Measurements from ENCODE around the gene ZNF41.
"Not testable (repeated sequence)": the region's sequence is repeated elsewhere in the genome, so short reads cannot be mapped to it uniquely, and the experiment has no call there.

The ZNF41 gene

GRCh38 chrX:47518144-47518543 is 35.1 kb upstream of the ZNF41 start:
- DNase-seq: no peak
- TF ChIP-seq, protein P1, sequence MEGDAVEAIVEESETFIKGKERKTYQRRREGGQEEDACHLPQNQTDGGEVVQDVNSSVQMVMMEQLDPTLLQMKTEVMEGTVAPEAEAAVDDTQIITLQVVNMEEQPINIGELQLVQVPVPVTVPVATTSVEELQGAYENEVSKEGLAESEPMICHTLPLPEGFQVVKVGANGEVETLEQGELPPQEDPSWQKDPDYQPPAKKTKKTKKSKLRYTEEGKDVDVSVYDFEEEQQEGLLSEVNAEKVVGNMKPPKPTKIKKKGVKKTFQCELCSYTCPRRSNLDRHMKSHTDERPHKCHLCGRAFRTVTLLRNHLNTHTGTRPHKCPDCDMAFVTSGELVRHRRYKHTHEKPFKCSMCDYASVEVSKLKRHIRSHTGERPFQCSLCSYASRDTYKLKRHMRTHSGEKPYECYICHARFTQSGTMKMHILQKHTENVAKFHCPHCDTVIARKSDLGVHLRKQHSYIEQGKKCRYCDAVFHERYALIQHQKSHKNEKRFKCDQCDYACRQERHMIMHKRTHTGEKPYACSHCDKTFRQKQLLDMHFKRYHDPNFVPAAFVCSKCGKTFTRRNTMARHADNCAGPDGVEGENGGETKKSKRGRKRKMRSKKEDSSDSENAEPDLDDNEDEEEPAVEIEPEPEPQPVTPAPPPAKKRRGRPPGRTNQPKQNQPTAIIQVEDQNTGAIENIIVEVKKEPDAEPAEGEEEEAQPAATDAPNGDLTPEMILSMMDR (IDR thresholded peaks at IDR 0.05; ENCODE audit: low read depth, low read length, missing control alignments): no peak
- H3K27me3 ChIP-seq (replicated peaks): no peaks in the 10 kb centered on the region

GRCh38 chrX:47515941-47516665 is 33.1 kb upstream of the ZNF41 start:
- Histone ChIP-seq H3K36me3 (replicated peaks) (no peaks in the 10 kb centered on the region), H3K27me3 (replicated peaks) (no peaks in the 10 kb centered on the region), H3K27ac (peak overlapping the region; percentile 70), H3K4me3 (ENCODE audit: low read depth, low read length) (no peak overlapping the region)
- TF ChIP-seq, protein P1 (IDR thresholded peaks at IDR 0.05; ENCODE audit: low read depth, low read length, missing control alignments): no peak
- DNase-seq: peak; percentile 65
- in situ Hi-C loops (cut with HindIII; ENCODE audit: low pct_ligation_motif_present, low sequenced_read_pairs): no loop called here

More at GRCh38 chrX:47518144-47518543, 35.1 kb upstream of the ZNF41 start:
- Histone ChIP-seq H3K4me3 (ENCODE audit: low read depth, low read length) (no peak overlapping the region), H3K36me3 (replicated peaks) (no peaks in the 10 kb centered on the region), H3K27ac (no peak overlapping the region)
- in situ Hi-C loops (cut with HindIII; ENCODE audit: low pct_ligation_motif_present, low sequenced_read_pairs): no loop called here

DNA sequence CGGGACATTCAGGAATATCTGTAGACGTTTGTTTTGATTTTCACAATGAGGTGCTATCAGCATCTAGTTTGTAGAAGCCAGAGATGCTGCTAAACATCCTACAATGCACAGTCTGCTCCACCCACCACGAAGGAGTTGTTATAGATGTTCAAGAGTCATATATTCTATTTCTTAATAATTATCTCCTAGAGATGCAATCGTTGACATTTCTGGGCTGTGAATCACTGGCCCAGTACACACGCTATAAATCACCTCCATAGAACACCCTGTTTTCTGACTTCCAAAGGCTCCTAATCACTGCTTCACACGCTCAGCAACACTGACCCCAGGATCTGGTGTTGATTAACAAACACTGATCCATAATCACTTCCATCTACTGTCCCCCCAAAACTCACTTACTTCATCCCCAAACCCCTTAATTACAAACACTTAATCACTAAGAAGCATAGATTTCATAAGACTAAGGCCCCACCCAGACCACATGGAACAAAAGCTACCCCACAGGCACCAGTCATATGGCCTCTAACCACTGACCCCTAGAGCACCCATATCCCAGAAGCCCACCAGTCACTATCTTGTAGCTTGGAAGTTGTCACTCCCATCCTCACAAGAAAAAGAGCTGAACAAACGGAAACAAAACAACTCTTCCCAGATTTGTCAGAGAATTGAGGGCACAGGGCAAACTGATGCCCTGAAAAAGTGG is 31.7 kb upstream of the ZNF41 start:
- Histone ChIP-seq H3K27me3 (replicated peaks) (no peaks in the 10 kb centered on the region), H3K4me3 (ENCODE audit: low read depth, low read length) (no peak overlapping the region), H3K36me3 (replicated peaks) (no peaks in the 10 kb centered on the region), H3K27ac (peak overlapping the region; percentile 70)
- peak; percentile 63 for DNase-seq
- TF ChIP-seq, protein P1 (IDR thresholded peaks at IDR 0.05; ENCODE audit: low read depth, low read length, missing control alignments): no peak
- in situ Hi-C loops (cut with HindIII; ENCODE audit: low pct_ligation_motif_present, low sequenced_read_pairs): no loop called here

- H3K27me3 ChIP-seq (replicated peaks); H3K36me3 ChIP-seq (replicated peaks); in situ Hi-C loops (cut with HindIII; ENCODE audit: low pct_ligation_motif_present, low sequenced_read_pairs): not testable (repeated sequence)
- Histone ChIP-seq H3K4me3 (ENCODE audit: low read depth, low read length) (peak overlapping the region; percentile 52), H3K27ac (peak overlapping the region; percentile 70)
- peak; percentile 17 for DNase-seq
Observed at GRCh38 chrX:47513034-47513965, 30.3 kb upstream of the ZNF41 start.

- in situ Hi-C loops (cut with HindIII; ENCODE audit: low pct_ligation_motif_present, low sequenced_read_pairs); DNase-seq; H3K27ac ChIP-seq; H3K27me3 ChIP-seq (replicated peaks); H3K36me3 ChIP-seq (replicated peaks): not testable (repeated sequence)
- peak overlapping the region; percentile 29 for H3K4me3 ChIP-seq (ENCODE audit: low read depth, low read length)
Observed at GRCh38 chrX:47512383-47512782, 29.4 kb upstream of the ZNF41 start.

DNA sequence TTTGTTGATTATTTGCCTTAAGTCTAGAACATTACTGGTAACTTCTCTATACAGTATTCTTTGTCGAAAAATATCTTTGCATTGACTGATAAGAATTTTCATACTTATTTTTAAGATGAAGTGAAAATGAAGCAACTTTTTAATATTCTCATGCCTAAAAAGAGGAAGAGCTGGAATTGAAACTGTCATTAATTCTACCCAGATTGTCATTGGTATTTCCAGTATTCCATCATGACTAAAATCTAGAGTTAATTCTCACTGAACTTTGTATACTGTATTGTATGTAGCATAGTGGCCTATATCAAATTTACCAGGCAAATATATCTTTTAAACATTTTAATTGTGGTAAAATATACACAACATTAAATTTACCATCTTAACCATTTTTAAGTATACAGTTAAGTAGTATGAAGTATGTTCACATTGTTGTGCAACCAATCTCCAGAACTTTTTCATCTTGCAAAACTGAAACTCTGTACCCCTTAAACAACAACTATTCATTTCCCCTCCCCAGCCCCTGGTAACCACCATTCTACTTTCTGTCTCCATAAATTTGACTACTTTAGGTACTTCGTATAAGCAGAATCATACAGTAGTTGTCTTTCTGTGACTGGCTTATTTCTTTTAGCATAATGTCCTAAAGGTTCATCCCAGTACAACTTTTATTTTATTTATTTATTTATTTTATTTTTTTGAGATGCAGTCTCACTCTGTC is 24.3 kb upstream of the ZNF41 start:
- no peaks in the 10 kb centered on the region for H3K36me3 ChIP-seq (replicated peaks)
- no peaks in the 10 kb centered on the region for H3K27me3 ChIP-seq (replicated peaks)
- in situ Hi-C loops (cut with HindIII; ENCODE audit: low pct_ligation_motif_present, low sequenced_read_pairs): no loop called here
- TF ChIP-seq, protein P1 (IDR thresholded peaks at IDR 0.05; ENCODE audit: low read depth, low read length, missing control alignments): no peak
- DNase-seq: no peak
- no peak overlapping the region for H3K27ac ChIP-seq
- no peak overlapping the region for H3K4me3 ChIP-seq (ENCODE audit: low read depth, low read length)
